HEK293 (cell line): ENCODE data around the gene LRSAM1.

ENCODE experiments used
- HOXC10 ChIP-seq: sonication (generic); formaldehyde crosslinking; IDR thresholded peaks from 2 replicates; pipeline ENCODE4 v1.8.1; 2023; ENCODE audit warnings: mild to moderate bottlenecking, missing genetic modification reagents
- YY1 ChIP-seq: fragments of 450-650 bp; formaldehyde crosslinking; IDR thresholded peaks from 2 replicates; pipeline ENCODE4 v1.5.1; 2018; ENCODE audit warnings: missing biosample characterization, missing genetic modification characterization
- ZBTB20 ChIP-seq: fragments of 450-650 bp; formaldehyde crosslinking; IDR thresholded peaks from 2 replicates; pipeline ENCODE4 v1.5.1; 2016; ENCODE audit warnings: missing biosample characterization, missing genetic modification characterization
- ZBTB8A ChIP-seq: fragments of 450-650 bp; formaldehyde crosslinking; IDR thresholded peaks from 2 replicates; pipeline ENCODE4 v1.5.1; 2016; ENCODE audit warnings: missing biosample characterization, missing genetic modification characterization
- ZNF146 ChIP-seq: fragments of 450-650 bp; formaldehyde crosslinking; IDR thresholded peaks from 2 replicates; pipeline ENCODE4 v1.5.1; 2016; ENCODE audit warnings: missing biosample characterization, missing genetic modification characterization
- ZNF214 ChIP-seq: fragments of 450-650 bp; formaldehyde crosslinking; IDR thresholded peaks from 2 replicates; pipeline ENCODE4 v1.5.1; 2017; ENCODE audit warnings: missing biosample characterization, mild to moderate bottlenecking, missing genetic modification characterization, borderline replicate concordance
- ZNF24 ChIP-seq: fragments of 450-650 bp; formaldehyde crosslinking; IDR thresholded peaks from 2 replicates; pipeline ENCODE4 v1.5.1; 2016; ENCODE audit warnings: missing biosample characterization, missing genetic modification characterization
- ZNF248 ChIP-seq: fragments of 450-650 bp; formaldehyde crosslinking; IDR thresholded peaks from 2 replicates; pipeline ENCODE4 v1.5.1; 2017; ENCODE audit warnings: missing biosample characterization, missing genetic modification characterization
- ZNF558 ChIP-seq: fragments of 450-650 bp; formaldehyde crosslinking; IDR thresholded peaks from 2 replicates; pipeline ENCODE4 v1.5.1; 2016; ENCODE audit warnings: missing biosample characterization, missing genetic modification characterization
- ZNF837 ChIP-seq: fragments of 450-650 bp; formaldehyde crosslinking; IDR thresholded peaks from 2 replicates; pipeline ENCODE4 v1.5.1; 2016; ENCODE audit warnings: missing biosample characterization, missing genetic modification characterization
- TF ChIP-seq, protein P1 (sequence below): fragments of 450-650 bp; formaldehyde crosslinking; IDR thresholded peaks from 2 replicates; pipeline ENCODE4 v1.5.1; 2016; ENCODE audit warnings: missing biosample characterization, missing genetic modification characterization
- TF ChIP-seq, protein P2 (sequence below): fragments of 450-650 bp; formaldehyde crosslinking; IDR thresholded peaks from 2 replicates; pipeline ENCODE4 v1.5.1; 2016; ENCODE audit warnings: missing biosample characterization, missing genetic modification characterization
- TF ChIP-seq, protein P3 (sequence below): fragments of 450-650 bp; formaldehyde crosslinking; IDR thresholded peaks from 2 replicates; pipeline ENCODE4 v1.5.1; 2016; ENCODE audit warnings: missing biosample characterization, missing genetic modification characterization
- TF ChIP-seq, protein P4 (sequence below): fragments of 450-650 bp; formaldehyde crosslinking; IDR thresholded peaks from 2 replicates; pipeline ENCODE4 v1.5.1; 2017; ENCODE audit warnings: missing biosample characterization, missing genetic modification characterization

DNA sequence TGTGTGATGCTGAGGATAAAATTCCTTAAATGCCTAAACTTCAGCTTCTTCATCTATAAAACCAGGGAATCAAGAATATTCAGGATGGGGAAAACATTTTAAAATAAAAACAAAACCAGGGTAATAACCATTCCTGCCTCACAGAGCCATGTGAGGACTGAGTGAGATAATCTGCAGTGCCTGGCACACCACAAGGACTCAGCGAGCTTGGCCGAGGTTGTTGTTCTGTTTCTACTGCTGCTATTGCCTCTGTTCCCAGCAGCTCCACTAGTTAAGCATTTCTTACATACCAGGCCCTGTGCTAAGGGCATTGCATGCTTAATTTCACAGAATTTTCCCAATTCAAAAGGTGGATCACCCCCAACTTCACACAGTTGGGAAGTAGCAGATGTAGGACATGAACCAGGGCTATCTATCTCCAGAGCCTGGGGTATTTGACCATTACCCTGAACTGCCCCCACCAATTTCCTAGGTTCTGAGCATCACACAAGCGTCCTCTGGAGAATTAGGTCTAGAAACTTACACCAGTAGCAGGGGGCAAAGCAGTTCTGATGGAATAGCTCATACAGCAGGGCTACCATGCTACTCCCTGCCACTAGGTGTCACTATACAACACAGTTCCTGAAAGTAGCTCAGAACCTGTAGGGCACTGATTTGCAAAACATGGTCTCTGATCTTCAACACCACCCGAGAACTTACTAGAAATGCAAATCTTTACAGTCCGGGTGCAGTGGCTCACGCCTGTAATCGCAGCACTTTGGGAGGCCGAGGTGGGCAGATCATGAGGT lies 74.3 kb downstream of the LRSAM1 start:
- TF ChIP-seq, protein P1, sequence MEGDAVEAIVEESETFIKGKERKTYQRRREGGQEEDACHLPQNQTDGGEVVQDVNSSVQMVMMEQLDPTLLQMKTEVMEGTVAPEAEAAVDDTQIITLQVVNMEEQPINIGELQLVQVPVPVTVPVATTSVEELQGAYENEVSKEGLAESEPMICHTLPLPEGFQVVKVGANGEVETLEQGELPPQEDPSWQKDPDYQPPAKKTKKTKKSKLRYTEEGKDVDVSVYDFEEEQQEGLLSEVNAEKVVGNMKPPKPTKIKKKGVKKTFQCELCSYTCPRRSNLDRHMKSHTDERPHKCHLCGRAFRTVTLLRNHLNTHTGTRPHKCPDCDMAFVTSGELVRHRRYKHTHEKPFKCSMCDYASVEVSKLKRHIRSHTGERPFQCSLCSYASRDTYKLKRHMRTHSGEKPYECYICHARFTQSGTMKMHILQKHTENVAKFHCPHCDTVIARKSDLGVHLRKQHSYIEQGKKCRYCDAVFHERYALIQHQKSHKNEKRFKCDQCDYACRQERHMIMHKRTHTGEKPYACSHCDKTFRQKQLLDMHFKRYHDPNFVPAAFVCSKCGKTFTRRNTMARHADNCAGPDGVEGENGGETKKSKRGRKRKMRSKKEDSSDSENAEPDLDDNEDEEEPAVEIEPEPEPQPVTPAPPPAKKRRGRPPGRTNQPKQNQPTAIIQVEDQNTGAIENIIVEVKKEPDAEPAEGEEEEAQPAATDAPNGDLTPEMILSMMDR (tag by site-specific recombination): no peak
- TF ChIP-seq ZNF24 (tag by site-specific recombination) (no peak), ZNF248 (tag by site-specific recombination) (no peak), ZBTB8A (tag by site-specific recombination) (no peak), YY1 (tag by site-specific recombination) (no peak), ZNF214 (no peak), HOXC10 (CRISPR knock-in tag) (no peak), ZNF146 (tag by site-specific recombination) (no peak), ZNF558 (no peak), ZBTB20 (tag by site-specific recombination) (no peak), ZNF837 (tag by site-specific recombination) (no peak)
- TF ChIP-seq, protein P2, sequence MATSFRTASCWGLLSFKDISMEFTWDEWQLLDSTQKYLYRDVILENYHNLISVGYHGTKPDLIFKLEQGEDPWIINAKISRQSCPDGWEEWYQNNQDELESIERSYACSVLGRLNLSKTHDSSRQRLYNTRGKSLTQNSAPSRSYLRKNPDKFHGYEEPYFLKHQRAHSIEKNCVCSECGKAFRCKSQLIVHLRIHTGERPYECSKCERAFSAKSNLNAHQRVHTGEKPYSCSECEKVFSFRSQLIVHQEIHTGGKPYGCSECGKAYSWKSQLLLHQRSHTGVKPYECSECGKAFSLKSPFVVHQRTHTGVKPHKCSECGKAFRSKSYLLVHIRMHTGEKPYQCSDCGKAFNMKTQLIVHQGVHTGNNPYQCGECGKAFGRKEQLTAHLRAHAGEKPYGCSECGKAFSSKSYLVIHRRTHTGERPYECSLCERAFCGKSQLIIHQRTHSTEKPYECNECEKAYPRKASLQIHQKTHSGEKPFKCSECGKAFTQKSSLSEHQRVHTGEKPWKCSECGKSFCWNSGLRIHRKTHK: no peak
- TF ChIP-seq, protein P3, sequence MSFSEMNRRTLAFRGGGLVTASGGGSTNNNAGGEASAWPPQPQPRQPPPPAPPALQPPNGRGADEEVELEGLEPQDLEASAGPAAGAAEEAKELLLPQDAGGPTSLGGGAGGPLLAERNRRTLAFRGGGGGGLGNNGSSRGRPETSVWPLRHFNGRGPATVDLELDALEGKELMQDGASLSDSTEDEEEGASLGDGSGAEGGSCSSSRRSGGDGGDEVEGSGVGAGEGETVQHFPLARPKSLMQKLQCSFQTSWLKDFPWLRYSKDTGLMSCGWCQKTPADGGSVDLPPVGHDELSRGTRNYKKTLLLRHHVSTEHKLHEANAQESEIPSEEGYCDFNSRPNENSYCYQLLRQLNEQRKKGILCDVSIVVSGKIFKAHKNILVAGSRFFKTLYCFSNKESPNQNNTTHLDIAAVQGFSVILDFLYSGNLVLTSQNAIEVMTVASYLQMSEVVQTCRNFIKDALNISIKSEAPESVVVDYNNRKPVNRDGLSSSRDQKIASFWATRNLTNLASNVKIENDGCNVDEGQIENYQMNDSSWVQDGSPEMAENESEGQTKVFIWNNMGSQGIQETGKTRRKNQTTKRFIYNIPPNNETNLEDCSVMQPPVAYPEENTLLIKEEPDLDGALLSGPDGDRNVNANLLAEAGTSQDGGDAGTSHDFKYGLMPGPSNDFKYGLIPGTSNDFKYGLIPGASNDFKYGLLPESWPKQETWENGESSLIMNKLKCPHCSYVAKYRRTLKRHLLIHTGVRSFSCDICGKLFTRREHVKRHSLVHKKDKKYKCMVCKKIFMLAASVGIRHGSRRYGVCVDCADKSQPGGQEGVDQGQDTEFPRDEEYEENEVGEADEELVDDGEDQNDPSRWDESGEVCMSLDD (tag by site-specific recombination): no peak
- TF ChIP-seq, protein P4, sequence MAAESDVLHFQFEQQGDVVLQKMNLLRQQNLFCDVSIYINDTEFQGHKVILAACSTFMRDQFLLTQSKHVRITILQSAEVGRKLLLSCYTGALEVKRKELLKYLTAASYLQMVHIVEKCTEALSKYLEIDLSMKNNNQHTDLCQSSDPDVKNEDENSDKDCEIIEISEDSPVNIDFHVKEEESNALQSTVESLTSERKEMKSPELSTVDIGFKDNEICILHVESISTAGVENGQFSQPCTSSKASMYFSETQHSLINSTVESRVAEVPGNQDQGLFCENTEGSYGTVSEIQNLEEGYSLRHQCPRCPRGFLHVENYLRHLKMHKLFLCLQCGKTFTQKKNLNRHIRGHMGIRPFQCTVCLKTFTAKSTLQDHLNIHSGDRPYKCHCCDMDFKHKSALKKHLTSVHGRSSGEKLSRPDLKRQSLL (tag by site-specific recombination): no peak
